Smooth muscle cell (in vitro differentiated cells): ENCODE measurements around the gene CFAP99. TPM values are rescaled to one million over a fixed set of nuclear protein-coding genes. Genes with fewer than 3 reads are reported as not detected.

ENCODE experiments used
- DNase-seq: peaks from one replicate; lab custom pipeline; 2025; ENCODE audit not compliant: unreplicated experiment; lab: John Stamatoyannopoulos, UW
- H2AFZ ChIP-seq: fragments of 200-600 bp; sonication (generic); 2 replicates; pipeline ENCODE4 v1.6.0; 2016; ENCODE audit warnings: antibody characterized with exemption, low read depth, mild to moderate bottlenecking
- H3F3A ChIP-seq: fragments of 200-600 bp; sonication (generic); 2 replicates; pipeline ENCODE4 v1.6.0; 2017; ENCODE audit warnings: antibody characterized with exemption, low read depth
- H3K27ac ChIP-seq: fragments of 200-600 bp; sonication (generic); 2 replicates; pipeline ENCODE4 v1.5.1; 2016; ENCODE audit warnings: low read depth, mild to moderate bottlenecking
- H3K27me3 ChIP-seq: fragments of 200-600 bp; sonication (generic); 2 replicates; pipeline ENCODE4 v1.6.1; 2016; ENCODE audit warnings: low read depth, mild to moderate bottlenecking
- H3K36me3 ChIP-seq: fragments of 200-600 bp; sonication (generic); 2 replicates; pipeline ENCODE4 v1.5.1; 2016; ENCODE audit warnings: low read depth
- H3K4me1 ChIP-seq: fragments of 200-600 bp; sonication (generic); 2 replicates; pipeline ENCODE4 v1.5.1; 2016; ENCODE audit warnings: low read depth
- H3K4me2 ChIP-seq: fragments of 200-600 bp; sonication (generic); 2 replicates; pipeline ENCODE4 v1.6.0; 2016; ENCODE audit warnings: mild to moderate bottlenecking
- H3K4me3 ChIP-seq: fragments of 200-600 bp; sonication (generic); 2 replicates; pipeline ENCODE4 v1.5.1; 2016; ENCODE audit warnings: mild to moderate bottlenecking
- H3K79me2 ChIP-seq: fragments of 200-600 bp; sonication (generic); 2 replicates; pipeline ENCODE4 v1.6.0; 2016; ENCODE audit warnings: low read depth, mild to moderate bottlenecking
- H3K9ac ChIP-seq: fragments of 200-600 bp; sonication (generic); 2 replicates; pipeline ENCODE4 v1.6.0; 2016; ENCODE audit warnings: low read depth
- H3K9me3 ChIP-seq: fragments of 200-600 bp; sonication (generic); replicated peaks from 2 replicates; pipeline ENCODE4 v1.5.1; 2016; ENCODE audit warnings: low read depth
- H4K20me1 ChIP-seq: fragments of 200-600 bp; sonication (generic); 2 replicates; pipeline ENCODE4 v1.6.0; 2016; ENCODE audit warnings: low read depth
- WGBS: methylation state at CpG from one replicate; pipeline ENCODE4 v1.1.7; 2016; ENCODE audit warnings: low lambda C conversion rate; 5-methylcytosine and 5-hydroxymethylcytosine counted together
- polyA plus RNA-seq: library from polyadenylated mRNA; unstranded; fragments of >200 nt; fragmentation: Nextera tagmentation; extraction: Ambion mirVana; gene quantifications from 2 replicates; pipeline ENCODE4 v1.2.1, GENCODE V29; 2016
- total RNA-seq: library from RNA; depleted of rRNA; stranded (reverse); fragments of >200 nt; gene quantifications from 2 replicates; pipeline ENCODE4 v1.2.3, GENCODE V29; 2014
- TF ChIP-seq, protein P1 (sequence below): fragments of 200-600 bp; sonication (generic); IDR thresholded peaks from 2 replicates; pipeline ENCODE4 v1.5.1; 2017; ENCODE audit warnings: borderline replicate concordance, mild to moderate bottlenecking, antibody characterized with exemption; ENCODE audit not compliant: insufficient read depth, poor library complexity, severe bottlenecking

The CFAP99 gene
- total and polyA plus RNA-seq, 2 experiments from 2014 or later = not detected

GRCh38 chr4:2480649-2481048 lies 61.9 kb downstream of the CFAP99 start:
- no peak for DNase-seq
- peaks cover 100% of the 10 kb centered on the region for H4K20me1 ChIP-seq
- no peak overlapping the region for H3K27ac ChIP-seq
- TF ChIP-seq, protein P1, sequence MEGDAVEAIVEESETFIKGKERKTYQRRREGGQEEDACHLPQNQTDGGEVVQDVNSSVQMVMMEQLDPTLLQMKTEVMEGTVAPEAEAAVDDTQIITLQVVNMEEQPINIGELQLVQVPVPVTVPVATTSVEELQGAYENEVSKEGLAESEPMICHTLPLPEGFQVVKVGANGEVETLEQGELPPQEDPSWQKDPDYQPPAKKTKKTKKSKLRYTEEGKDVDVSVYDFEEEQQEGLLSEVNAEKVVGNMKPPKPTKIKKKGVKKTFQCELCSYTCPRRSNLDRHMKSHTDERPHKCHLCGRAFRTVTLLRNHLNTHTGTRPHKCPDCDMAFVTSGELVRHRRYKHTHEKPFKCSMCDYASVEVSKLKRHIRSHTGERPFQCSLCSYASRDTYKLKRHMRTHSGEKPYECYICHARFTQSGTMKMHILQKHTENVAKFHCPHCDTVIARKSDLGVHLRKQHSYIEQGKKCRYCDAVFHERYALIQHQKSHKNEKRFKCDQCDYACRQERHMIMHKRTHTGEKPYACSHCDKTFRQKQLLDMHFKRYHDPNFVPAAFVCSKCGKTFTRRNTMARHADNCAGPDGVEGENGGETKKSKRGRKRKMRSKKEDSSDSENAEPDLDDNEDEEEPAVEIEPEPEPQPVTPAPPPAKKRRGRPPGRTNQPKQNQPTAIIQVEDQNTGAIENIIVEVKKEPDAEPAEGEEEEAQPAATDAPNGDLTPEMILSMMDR = no peak
- no peak overlapping the region for H3K4me2 ChIP-seq
- H3K9me3 ChIP-seq = no peaks in the 10 kb centered on the region
- no peak overlapping the region for H2AFZ ChIP-seq
- peaks cover 100% of the 10 kb centered on the region for H3K79me2 ChIP-seq
- peaks cover 25% of the 10 kb centered on the region for H3K4me1 ChIP-seq
- H3K36me3 ChIP-seq = no peaks in the 10 kb centered on the region
- no peak overlapping the region for H3K9ac ChIP-seq
- no peak overlapping the region for H3K4me3 ChIP-seq
- WGBS = 97% methylated on average over 5 of the region's 5 CpGs
- peaks cover 3% of the 10 kb centered on the region for H3F3A ChIP-seq
- no peaks in the 10 kb centered on the region for H3K27me3 ChIP-seq

DNA sequence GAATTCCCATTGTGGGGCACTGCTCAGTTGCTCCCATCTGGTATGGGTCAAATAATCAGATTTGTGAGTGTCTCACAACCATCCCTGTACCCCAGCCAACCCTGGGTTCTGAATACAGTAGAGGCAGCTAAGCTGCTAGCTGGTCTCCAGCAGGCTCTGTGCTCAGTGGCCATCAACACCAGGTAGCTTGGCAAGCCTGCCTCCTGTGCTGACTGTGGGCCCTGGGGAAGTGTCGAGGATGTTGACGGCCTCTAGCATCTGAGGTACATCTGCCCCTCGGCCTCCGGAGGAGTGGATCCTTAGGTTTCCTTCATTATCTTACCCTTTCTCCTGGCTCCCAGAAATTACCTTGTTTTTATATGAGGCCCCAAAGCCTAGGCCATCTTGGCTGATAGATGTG lies 63.4 kb downstream of the CFAP99 start:
- no peaks in the 10 kb centered on the region for H3F3A ChIP-seq
- H3K4me1 ChIP-seq = peaks cover 25% of the 10 kb centered on the region
- TF ChIP-seq, protein P1 = no peak
- H3K4me2 ChIP-seq = peak overlapping the region; percentile 44
- H3K27ac ChIP-seq = no peak overlapping the region
- H3K9me3 ChIP-seq = no peaks in the 10 kb centered on the region
- H3K27me3 ChIP-seq = no peaks in the 10 kb centered on the region
- no peak overlapping the region for H2AFZ ChIP-seq
- peak overlapping the region; percentile 22 for H3K9ac ChIP-seq
- WGBS = 94% methylated on average over 4 of the region's 4 CpGs
- H3K79me2 ChIP-seq = peaks cover 100% of the 10 kb centered on the region
- H4K20me1 ChIP-seq = peaks cover 100% of the 10 kb centered on the region
- no peaks in the 10 kb centered on the region for H3K36me3 ChIP-seq
- no peak overlapping the region for H3K4me3 ChIP-seq
- DNase-seq = no peak

DNA sequence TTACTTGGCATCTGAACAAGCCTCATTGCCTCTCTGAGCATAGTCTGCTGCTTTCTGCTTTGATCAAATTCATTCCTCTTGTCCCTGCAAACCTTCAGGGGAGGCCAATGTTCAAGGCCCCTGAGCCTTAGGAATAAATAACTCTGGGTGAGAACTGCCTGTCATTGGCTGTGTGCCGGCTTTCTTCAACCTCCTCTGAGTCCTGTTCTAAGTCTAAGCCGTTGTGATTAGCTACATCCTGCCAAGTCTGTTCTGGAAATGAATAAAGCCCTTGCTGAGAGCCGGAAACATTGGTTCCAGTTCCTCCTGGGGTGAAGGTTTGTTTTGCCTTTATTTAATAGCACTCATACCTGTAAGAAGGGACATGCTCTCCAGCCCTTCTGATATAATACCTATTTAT lies 63.9 kb downstream of the CFAP99 start:
- no peak overlapping the region for H3K27ac ChIP-seq
- peaks cover 100% of the 10 kb centered on the region for H4K20me1 ChIP-seq
- H3K9ac ChIP-seq = no peak overlapping the region
- H3K4me2 ChIP-seq = peak overlapping the region; percentile 44
- TF ChIP-seq, protein P1 = no peak
- H3K79me2 ChIP-seq = peaks cover 100% of the 10 kb centered on the region
- DNase-seq = no peak
- WGBS = 42% methylated on average over 3 of the region's 3 CpGs
- no peak overlapping the region for H2AFZ ChIP-seq
- no peaks in the 10 kb centered on the region for H3F3A ChIP-seq
- no peaks in the 10 kb centered on the region for H3K9me3 ChIP-seq
- H3K4me1 ChIP-seq = peaks cover 25% of the 10 kb centered on the region
- no peak overlapping the region for H3K4me3 ChIP-seq
- no peaks in the 10 kb centered on the region for H3K27me3 ChIP-seq
- H3K36me3 ChIP-seq = no peaks in the 10 kb centered on the region

GRCh38 chr4:2483237-2483636 lies 64.5 kb downstream of the CFAP99 start:
- no peak for DNase-seq
- peaks cover 100% of the 10 kb centered on the region for H4K20me1 ChIP-seq
- TF ChIP-seq, protein P1 = no peak
- no peaks in the 10 kb centered on the region for H3K9me3 ChIP-seq
- H3K4me2 ChIP-seq = no peak overlapping the region
- peaks cover 25% of the 10 kb centered on the region for H3K4me1 ChIP-seq
- H3K27me3 ChIP-seq = no peaks in the 10 kb centered on the region
- H2AFZ ChIP-seq = no peak overlapping the region
- H3K4me3 ChIP-seq = no peak overlapping the region
- H3K9ac ChIP-seq = no peak overlapping the region
- peaks cover 100% of the 10 kb centered on the region for H3K79me2 ChIP-seq
- H3K27ac ChIP-seq = no peak overlapping the region
- WGBS = 98% methylated on average over 3 of the region's 3 CpGs
- H3F3A ChIP-seq = no peaks in the 10 kb centered on the region
- no peaks in the 10 kb centered on the region for H3K36me3 ChIP-seq
